Stimulated activated CD8-positive, alpha-beta memory T cell treated with anti-CD3 and anti-CD28 coated beads, Interleukin-2, amount 100 ng/mL, for 48 hours (primary cell): Measurements from ENCODE around the gene ANXA8L1.
"Not testable (repeated sequence)": the region's sequence is repeated elsewhere in the genome, so short reads cannot be mapped to it uniquely, and the experiment has no call there.

ENCODE experiments used
- DNase-seq, 2 donors: peaks; one replicate each; pipeline ENCODE4 v3.0.0-alpha.2; 2020; ENCODE audit warnings: low read depth in 2 of 2

The ANXA8L1 gene

GRCh38 chr10:46375406-46375805 lies at the start of gene ANXA8L1:
Gene ANXA8L1 (plus strand): TSS chr10:46375776. CDS start chr10:46375852, 76 bp downstream.
- not testable (repeated sequence) for DNase-seq

GRCh38 chr10:46326066-46326465 lies 49.5 kb upstream of the ANXA8L1 start:
- no peak for DNase-seq

GRCh38 chr10:46326971-46327370 lies 48.6 kb upstream of the ANXA8L1 start:
- DNase-seq, result no peak

- no peak for DNase-seq
Observed at GRCh38 chr10:46327685-46328084, 47.9 kb upstream of the ANXA8L1 start.

GRCh38 chr10:46328853-46329689 lies 46.5 kb upstream of the ANXA8L1 start:
- DNase-seq, result no peak

- no peak for DNase-seq
Observed at GRCh38 chr10:46329690-46330016, 45.9 kb upstream of the ANXA8L1 start.

- no peak for DNase-seq
Observed at GRCh38 chr10:46330894-46331293, 44.7 kb upstream of the ANXA8L1 start.

GRCh38 chr10:46365484-46365883 lies 10.1 kb upstream of the ANXA8L1 start:
- DNase-seq, result not testable (repeated sequence)

GRCh38 chr10:46367209-46367608 lies 8.4 kb upstream of the ANXA8L1 start:
- DNase-seq, result not testable (repeated sequence)

- not testable (repeated sequence) for DNase-seq
Observed at GRCh38 chr10:46367666-46368240, 7.8 kb upstream of the ANXA8L1 start.

GRCh38 chr10:46368956-46369355 lies 6.6 kb upstream of the ANXA8L1 start:
- DNase-seq, result not testable (repeated sequence)

- DNase-seq, result not testable (repeated sequence)
Observed at GRCh38 chr10:46374410-46374809, 1.2 kb upstream of the ANXA8L1 start.

- not testable (repeated sequence) for DNase-seq
Observed at GRCh38 chr10:46377022-46377421, 1.4 kb downstream of the ANXA8L1 start.

- not testable (repeated sequence) for DNase-seq
Observed at GRCh38 chr10:46377651-46378050, 2.1 kb downstream of the ANXA8L1 start.

GRCh38 chr10:46378108-46378507 lies 2.5 kb downstream of the ANXA8L1 start:
- DNase-seq, result not testable (repeated sequence)

- DNase-seq, result not testable (repeated sequence)
Observed at GRCh38 chr10:46379233-46379848, 3.8 kb downstream of the ANXA8L1 start.

GRCh38 chr10:46385858-46386257 lies 10.3 kb downstream of the ANXA8L1 start:
- DNase-seq, result not testable (repeated sequence)

GRCh38 chr10:46386694-46387093 lies 11.1 kb downstream of the ANXA8L1 start:
- DNase-seq, result not testable (repeated sequence)

GRCh38 chr10:46387309-46387902 lies 11.8 kb downstream of the ANXA8L1 start:
- DNase-seq, result not testable (repeated sequence)

GRCh38 chr10:46391422-46391821 lies 15.8 kb downstream of the ANXA8L1 start:
- DNase-seq, result not testable (repeated sequence)

- not testable (repeated sequence) for DNase-seq
Observed at GRCh38 chr10:46396441-46397279, 21.1 kb downstream of the ANXA8L1 start.
